Type B pancreatic cell (in vitro differentiated cells): Measurements from ENCODE around the gene CHTOP. TPM values are rescaled to one million over a fixed set of nuclear protein-coding genes. Genes with fewer than 3 reads are reported as not detected.

Experiments
- DNase-seq: peaks from one replicate; pipeline ENCODE4 v3.0.0; 2021; ENCODE audit warnings: mixed read lengths; ENCODE audit not compliant: unreplicated experiment; ENCODE audit errors: extremely low spot score
- H3K27ac Mint-ChIP-seq: 2 replicates; pipeline ENCODE4 v1.8.0; 2021; ENCODE audit warnings: mild to moderate bottlenecking, mixed read lengths
- H3K27me3 Mint-ChIP-seq: 2 replicates; pipeline ENCODE4 v1.8.0; 2021; ENCODE audit warnings: mixed read lengths
- H3K36me3 Mint-ChIP-seq: 2 replicates; pipeline ENCODE4 v1.8.0; 2021; ENCODE audit warnings: mixed read lengths
- H3K4me1 Mint-ChIP-seq: one replicate; pipeline ENCODE4 v1.8.0; 2021; ENCODE audit warnings: mixed read lengths; ENCODE audit not compliant: unreplicated experiment
- H3K4me3 Mint-ChIP-seq: 2 replicates; pipeline ENCODE4 v1.8.0; 2021; ENCODE audit warnings: mild to moderate bottlenecking, mixed read lengths
- H3K9me3 Mint-ChIP-seq: 2 replicates; pipeline ENCODE4 v1.8.0; 2021; ENCODE audit warnings: mixed read lengths
- total RNA-seq: library from RNA; stranded (reverse); gene quantifications from 2 replicates; pipeline ENCODE4 v1.2.1, GENCODE V29; 2021; ENCODE audit warnings: low replicate concordance
- TF ChIP-seq, protein P1 (sequence below): fragments of 200-600 bp; sonication (generic); conservative IDR thresholded peaks from 2 replicates; pipeline ENCODE4 v1.5.0; 2021; ENCODE audit warnings: antibody characterized with exemption, mild to moderate bottlenecking

The CHTOP gene
- total RNA-seq, 1 donor from 2014 or later: 108 TPM

DNA sequence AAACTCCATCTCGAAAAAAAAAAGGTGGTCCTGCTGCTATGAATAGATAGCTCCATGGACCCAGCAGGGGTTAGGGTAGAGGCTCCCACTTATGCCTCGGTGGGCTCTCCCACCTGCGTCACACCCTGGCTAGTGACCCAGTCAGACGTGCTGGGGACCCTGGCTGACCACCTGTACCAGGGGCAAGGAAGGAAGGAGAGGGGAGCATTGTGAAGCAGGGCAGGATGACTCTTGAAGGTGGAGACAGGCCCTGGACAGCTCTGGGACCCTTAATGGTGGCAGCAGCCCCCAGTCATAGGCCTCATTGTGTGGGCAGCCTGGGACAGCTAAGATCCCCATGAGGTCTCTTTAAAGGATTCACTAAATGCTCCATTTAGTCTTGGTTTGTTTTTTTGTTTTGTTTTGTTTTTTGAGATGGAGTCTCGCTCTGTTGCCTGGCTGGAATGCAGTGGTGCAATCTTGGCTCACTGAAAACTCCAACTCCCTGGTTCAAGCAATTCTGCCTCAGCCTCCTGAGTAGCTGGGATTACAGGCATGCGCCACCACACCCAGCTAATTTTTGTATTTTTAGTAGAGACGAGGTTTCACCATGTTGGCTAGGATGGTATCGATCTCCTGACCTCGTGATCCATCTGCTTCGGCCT lies 14.3 kb downstream of the CHTOP start:
- DNase-seq: no peak
- peaks cover 29% of the 10 kb centered on the region for H3K36me3 Mint-ChIP-seq
- no peak overlapping the region for H3K4me3 Mint-ChIP-seq
- H3K9me3 Mint-ChIP-seq: no peaks in the 10 kb centered on the region
- TF ChIP-seq, protein P1, sequence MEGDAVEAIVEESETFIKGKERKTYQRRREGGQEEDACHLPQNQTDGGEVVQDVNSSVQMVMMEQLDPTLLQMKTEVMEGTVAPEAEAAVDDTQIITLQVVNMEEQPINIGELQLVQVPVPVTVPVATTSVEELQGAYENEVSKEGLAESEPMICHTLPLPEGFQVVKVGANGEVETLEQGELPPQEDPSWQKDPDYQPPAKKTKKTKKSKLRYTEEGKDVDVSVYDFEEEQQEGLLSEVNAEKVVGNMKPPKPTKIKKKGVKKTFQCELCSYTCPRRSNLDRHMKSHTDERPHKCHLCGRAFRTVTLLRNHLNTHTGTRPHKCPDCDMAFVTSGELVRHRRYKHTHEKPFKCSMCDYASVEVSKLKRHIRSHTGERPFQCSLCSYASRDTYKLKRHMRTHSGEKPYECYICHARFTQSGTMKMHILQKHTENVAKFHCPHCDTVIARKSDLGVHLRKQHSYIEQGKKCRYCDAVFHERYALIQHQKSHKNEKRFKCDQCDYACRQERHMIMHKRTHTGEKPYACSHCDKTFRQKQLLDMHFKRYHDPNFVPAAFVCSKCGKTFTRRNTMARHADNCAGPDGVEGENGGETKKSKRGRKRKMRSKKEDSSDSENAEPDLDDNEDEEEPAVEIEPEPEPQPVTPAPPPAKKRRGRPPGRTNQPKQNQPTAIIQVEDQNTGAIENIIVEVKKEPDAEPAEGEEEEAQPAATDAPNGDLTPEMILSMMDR: no peak
- no peaks in the 10 kb centered on the region for H3K4me1 Mint-ChIP-seq
- H3K27ac Mint-ChIP-seq: no peak overlapping the region
- H3K27me3 Mint-ChIP-seq: no peaks in the 10 kb centered on the region

DNA sequence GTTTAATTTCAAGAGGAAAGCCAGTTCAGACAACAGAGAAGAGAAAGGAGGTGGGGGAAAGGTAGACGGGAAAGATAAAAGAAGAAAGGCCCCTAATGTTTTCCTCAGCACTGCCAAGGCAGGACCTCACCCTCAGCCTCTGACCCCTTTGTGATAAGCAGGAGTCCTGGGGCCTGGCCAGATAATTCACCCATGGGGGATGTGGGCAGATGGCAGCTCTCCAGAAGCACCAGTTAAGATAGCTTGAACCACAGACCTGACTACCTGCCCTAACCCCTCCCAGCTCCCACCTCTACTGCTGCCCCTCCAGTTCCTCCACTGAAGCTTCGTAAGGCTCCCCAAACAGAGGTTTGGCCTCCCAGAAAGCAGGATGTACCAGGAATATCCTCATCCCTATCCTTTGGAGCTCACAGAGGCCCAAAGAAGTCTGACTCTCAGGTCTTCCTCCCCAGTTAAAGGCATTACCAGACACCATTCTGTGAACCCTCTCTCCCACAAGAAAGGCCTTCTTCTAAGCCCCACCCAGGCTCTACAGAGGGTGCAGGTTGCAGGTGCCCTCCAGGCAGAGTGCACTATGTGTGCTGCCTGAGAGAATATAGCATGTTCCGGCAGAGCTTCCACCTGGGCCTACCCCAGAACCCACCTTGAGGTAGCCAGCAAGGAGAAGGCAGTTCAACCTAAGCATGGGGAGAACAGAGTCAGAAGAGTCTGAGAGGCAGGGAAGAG lies 15.4 kb downstream of the CHTOP start:
- H3K27me3 Mint-ChIP-seq: no peaks in the 10 kb centered on the region
- TF ChIP-seq, protein P1: no peak
- peaks cover 4% of the 10 kb centered on the region for H3K4me1 Mint-ChIP-seq
- H3K4me3 Mint-ChIP-seq: no peak overlapping the region
- DNase-seq: no peak
- peaks cover 19% of the 10 kb centered on the region for H3K36me3 Mint-ChIP-seq
- H3K27ac Mint-ChIP-seq: no peak overlapping the region
- H3K9me3 Mint-ChIP-seq: peaks cover 4% of the 10 kb centered on the region

DNA sequence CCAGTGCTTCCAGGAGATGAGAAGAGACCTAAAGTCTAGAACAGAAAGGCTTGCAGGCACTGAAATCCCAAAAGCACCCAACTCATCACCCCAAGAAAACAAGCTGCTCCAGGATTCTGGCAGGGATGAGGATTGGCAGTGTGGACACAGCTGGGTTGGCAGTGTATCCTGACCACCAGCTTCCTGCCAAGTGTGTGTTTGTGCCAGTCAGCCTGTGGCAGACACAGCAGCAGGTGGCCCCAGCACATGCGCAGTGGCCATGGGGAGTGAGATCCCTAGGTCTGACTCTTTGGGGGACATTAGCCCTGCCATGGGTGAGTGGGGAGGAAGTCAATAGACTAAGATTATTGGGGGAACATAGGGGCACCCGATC lies 16.0 kb downstream of the CHTOP start:
- Mint-ChIP-seq H3K27ac (no peak overlapping the region), H3K9me3 (peaks cover 4% of the 10 kb centered on the region), H3K27me3 (no peaks in the 10 kb centered on the region), H3K4me3 (no peak overlapping the region), H3K4me1 (peaks cover 4% of the 10 kb centered on the region), H3K36me3 (peaks cover 14% of the 10 kb centered on the region)
- no peak for DNase-seq
- TF ChIP-seq, protein P1: no peak

DNA sequence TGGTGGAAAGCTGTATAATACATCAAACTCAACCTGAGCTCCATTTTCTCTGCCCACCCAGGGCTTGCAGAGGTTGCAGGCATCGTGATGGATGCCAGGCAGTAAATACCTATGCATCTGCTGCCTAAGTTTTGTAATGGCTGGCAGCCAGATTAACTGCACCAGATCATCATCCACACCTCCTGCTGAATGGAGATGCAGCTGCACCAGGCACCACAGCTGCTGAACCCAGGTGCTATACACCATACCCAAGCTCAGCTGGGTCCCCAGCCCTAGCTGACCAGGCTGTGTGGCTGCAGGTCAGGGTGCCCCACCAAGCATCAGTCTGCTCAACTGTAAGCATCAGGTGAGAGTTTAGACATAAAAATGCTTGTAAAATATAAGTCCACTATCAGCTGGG lies 17.9 kb downstream of the CHTOP start:
- Mint-ChIP-seq H3K36me3 (peaks cover 1% of the 10 kb centered on the region), H3K4me1 (peaks cover 4% of the 10 kb centered on the region), H3K9me3 (peaks cover 4% of the 10 kb centered on the region), H3K27ac (no peak overlapping the region), H3K4me3 (no peak overlapping the region), H3K27me3 (no peaks in the 10 kb centered on the region)
- TF ChIP-seq, protein P1: no peak
- no peak for DNase-seq

DNA sequence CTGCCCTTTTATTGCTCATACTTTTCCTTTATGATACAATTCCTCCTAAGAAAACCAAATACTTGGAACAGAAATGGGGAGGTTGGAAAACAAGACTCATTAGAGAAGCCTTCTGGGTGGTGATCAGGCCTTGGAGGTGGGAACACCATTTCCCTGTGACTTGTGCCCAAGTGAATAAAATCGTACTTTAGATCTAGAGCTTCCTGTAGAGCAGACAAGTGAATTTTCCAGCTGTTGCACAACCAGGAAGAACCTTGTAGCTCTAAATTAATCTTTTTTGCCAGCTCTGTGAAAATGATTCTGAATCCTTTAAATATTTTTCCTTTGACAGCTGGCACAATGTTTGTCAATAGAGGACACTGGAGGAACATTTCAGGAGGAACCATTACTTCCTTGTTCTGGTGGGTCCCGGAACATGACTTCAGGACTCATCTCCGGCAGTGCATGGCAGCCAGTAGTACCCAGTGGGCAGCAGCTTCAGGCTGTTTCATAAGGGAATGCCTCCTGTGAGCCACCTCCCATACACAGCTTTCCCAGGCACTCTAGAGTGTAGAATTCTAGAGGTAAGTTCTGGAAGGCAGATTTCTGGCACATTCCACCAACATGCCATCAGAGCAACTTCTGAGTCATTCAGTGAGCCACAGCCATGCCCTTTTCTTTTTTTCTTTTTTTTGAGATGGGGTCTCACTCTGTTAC lies 19.1 kb downstream of the CHTOP start:
- H3K36me3 Mint-ChIP-seq: no peaks in the 10 kb centered on the region
- no peak for DNase-seq

More for the DNA sequence above, 19.1 kb downstream of the CHTOP start:
- no peaks in the 10 kb centered on the region for H3K27me3 Mint-ChIP-seq
- H3K4me1 Mint-ChIP-seq: peaks cover 4% of the 10 kb centered on the region
- no peak overlapping the region for H3K4me3 Mint-ChIP-seq
- no peak overlapping the region for H3K27ac Mint-ChIP-seq
- TF ChIP-seq, protein P1: no peak
- peaks cover 4% of the 10 kb centered on the region for H3K9me3 Mint-ChIP-seq
